ENCODE results near the gene BTBD17.

The BTBD17 gene

DNA sequence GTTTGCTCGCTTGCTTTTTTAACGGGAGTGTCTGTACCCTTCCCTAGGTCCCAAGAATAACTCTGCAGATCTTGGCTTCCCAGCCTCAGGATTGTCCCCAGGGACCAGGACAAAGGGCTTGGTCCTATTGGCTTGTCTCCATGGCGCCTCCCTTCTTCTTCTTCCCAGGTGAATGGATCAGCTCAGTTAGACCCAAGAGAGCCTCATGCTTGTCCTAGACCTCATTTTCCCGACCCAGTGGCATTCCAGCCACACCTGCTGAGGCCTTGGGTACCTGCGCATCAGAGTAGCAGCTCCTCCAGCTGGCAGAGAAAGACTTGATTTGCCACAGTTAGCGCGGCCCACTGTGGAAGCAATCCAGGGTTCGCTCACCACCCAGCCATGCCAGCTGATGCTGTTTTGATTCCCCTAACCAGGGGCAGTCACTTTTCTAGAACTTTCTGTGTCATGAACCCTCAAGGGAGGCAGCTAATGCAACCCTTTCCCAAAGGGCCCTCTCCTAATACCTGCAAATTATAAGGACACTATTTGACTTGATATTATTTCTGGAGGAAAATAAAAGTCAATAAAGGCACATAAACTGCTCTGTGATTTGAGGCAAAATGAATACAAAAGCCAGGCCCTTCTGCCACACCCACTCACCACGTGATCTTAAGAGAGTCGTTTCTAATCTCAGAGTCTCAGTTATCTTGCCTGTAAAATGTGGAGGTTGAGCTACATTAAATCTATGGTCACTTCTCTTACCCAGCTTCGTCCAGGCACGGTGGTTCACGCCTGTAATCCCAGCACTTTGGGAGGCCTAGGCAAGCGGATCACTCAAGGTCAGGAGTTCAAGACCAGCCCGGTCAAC lies 19.5 kb upstream of the BTBD17 start:
- no peaks in the 10 kb centered on the region for H3K9me3 Mint-ChIP-seq
- H3K27ac Mint-ChIP-seq, result peak overlapping the region in 1 of 2 donors; percentile 84
- H3K36me3 Mint-ChIP-seq (ENCODE audit: insufficient read depth), result peaks cover 5% of the 10 kb centered on the region
- no peak overlapping the region for H3K4me3 Mint-ChIP-seq
- DNase-seq, result no peak
- ATAC-seq (replicated peaks), result no peak
- peaks cover 6 to 19% of the 10 kb centered on the region in 2 donors for H3K4me1 Mint-ChIP-seq (ENCODE audit: low read depth in 2 of 2)
- no peaks in the 10 kb centered on the region for H3K27me3 Mint-ChIP-seq

DNA sequence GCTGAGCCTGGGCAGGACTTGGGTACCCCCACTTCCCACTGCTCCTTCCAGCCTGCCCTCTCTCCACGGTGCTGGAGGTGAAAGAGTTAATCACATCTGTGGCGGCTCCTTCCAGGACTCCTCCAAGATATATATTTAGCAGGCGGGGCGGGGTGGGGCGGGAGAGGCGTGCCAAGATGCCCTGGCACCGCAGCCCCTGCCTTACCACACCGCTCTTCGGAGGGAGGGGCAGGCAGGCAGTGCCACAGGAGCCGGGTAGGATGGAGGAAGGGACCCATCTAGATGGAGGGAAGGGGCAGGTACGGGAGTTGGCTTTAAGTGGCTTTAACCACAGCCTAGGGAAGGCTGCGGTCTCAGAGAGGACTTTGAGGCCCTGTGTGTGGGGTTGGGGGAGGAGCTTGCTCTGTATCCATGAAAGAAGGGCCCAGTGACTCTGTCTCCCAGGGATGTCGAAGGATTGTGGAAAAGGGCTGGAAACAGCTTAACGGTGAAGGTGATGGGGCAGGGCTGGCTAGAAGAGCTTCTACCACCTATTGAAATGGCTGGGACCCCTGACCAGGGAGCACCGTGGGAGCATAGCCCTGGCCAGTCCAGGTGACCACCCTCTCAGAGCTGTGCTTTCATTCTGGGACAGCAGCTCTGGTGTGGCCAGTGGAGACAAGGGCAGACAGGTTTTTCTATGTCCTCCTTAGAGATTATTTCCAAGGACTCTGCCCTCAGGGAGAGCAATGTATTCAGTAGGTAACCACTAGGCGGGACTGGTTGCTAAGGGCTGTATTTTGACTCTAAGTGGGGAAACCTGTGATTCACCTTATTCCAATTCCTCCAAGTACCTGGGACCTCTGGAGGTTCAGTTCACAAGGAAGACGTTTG lies 18.7 kb upstream of the BTBD17 start:
- peak overlapping the region in 1 of 2 donors; percentile 43 for H3K4me3 Mint-ChIP-seq
- peaks cover 6 to 19% of the 10 kb centered on the region in 2 donors for H3K4me1 Mint-ChIP-seq (ENCODE audit: low read depth in 2 of 2)
- peaks cover 5% of the 10 kb centered on the region for H3K36me3 Mint-ChIP-seq (ENCODE audit: insufficient read depth)
- no peaks in the 10 kb centered on the region for H3K27me3 Mint-ChIP-seq
- no peaks in the 10 kb centered on the region for H3K9me3 Mint-ChIP-seq
- ATAC-seq (replicated peaks), result no peak
- H3K27ac Mint-ChIP-seq, result peak overlapping the region in 1 of 2 donors; percentile 84
- no peak for DNase-seq

DNA sequence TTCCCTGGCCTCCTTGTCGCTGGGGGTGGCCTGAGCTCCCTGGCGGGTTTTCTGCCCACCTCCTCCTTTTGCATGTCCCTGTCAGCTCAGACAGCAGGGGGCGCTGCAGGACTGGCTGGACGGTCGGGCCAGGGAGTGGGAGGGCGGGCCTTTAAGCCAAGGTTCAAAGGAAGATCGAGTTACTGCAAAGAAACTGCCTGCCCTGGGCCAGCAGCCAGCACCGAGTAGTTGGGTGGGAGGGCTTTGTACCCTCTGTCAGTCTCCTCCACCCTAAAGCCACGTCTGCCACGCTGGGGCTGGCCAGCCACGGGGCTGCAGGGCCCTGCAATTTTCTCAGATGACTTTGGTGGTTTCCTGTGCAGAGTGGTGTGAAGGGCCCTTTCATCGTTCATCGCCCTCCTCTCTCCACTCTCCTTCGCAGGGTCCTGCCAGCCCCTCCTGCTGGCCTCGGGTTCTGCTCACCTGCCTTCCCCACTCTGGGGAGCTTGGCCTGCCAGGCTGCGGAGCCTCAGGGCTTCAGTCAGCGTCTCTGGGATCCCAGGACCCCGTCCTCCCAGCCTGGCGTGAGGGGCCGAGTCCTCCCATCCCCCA lies 17.9 kb upstream of the BTBD17 start:
- peaks cover 5% of the 10 kb centered on the region for H3K36me3 Mint-ChIP-seq (ENCODE audit: insufficient read depth)
- no peaks in the 10 kb centered on the region for H3K9me3 Mint-ChIP-seq
- peak; percentile 92 to 95 (median 94) for DNase-seq
- H3K27ac Mint-ChIP-seq, result peak overlapping the region in 1 of 2 donors; percentile 84
- H3K4me3 Mint-ChIP-seq, result peak overlapping the region; percentile 33 to 43
- H3K4me1 Mint-ChIP-seq (ENCODE audit: low read depth in 2 of 2), result peaks cover 6 to 19% of the 10 kb centered on the region in 2 donors
- ATAC-seq (replicated peaks), result peak; percentile 92
- no peaks in the 10 kb centered on the region for H3K27me3 Mint-ChIP-seq

DNA sequence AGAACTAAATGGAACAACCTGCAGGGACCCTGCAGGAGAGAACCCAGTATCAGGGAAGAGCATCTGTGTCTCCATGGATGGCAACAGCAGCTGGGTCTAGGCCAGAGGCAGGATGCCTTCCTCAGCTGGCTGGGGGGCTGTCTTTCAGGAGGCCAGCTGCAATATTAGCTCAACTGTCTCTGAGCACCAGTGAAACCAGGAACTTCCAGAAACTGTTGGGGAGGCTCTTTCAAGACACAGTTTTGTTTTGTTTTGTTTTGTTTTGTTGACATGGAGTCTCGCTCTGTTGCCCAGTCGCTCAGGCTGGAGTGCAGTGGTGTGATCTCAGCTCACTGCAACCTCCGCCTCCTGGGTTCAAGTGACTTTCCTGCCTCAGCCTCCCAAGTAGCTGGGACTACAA lies 13.2 kb upstream of the BTBD17 start:
- ATAC-seq (replicated peaks) (no peak), DNase-seq (no peak)
- Mint-ChIP-seq H3K9me3 (no peaks in the 10 kb centered on the region), H3K4me1 (ENCODE audit: low read depth in 2 of 2) (peaks cover 0 to 8% of the 10 kb centered on the region in 2 donors), H3K27ac (no peak overlapping the region), H3K27me3 (peaks cover 0 to 13% of the 10 kb centered on the region in 2 donors), H3K4me3 (no peak overlapping the region), H3K36me3 (ENCODE audit: insufficient read depth) (peaks cover 3% of the 10 kb centered on the region)

DNA sequence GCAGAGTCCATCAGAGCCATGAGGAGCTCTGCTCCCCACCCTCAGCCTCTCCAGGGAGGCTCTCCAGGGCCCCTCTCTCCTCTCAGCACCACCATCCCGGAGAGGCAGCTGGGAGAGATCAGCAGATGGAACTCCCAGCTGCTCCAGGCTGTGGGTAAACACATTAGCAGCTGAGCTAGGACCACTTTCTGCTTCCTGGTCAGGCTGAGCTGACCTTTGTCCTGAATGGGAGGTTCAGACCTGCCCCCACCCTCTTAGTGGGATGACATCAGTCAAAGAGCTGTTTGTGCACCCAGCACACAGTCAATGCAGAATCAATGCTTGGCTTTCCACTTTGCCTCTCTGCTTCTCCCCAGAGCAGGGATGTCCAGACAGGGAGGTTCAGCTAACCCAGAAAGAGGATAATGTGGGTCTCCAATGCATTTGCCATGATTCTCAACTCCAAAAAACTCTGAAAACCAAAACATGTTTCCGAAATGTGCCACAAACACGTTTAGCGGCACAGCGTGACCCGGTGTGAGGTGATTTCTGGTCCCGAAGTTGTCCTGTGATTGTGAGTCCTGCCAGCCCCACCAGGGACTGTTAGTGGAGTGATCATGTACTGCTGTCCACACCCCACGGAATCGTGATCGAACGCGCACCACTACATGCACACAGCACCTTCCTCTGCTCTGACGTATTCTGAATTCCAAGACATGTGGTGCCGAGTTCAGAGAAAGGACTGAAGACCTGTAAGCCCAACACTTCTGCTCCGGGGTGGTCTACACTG lies 12.4 kb upstream of the BTBD17 start:
- Mint-ChIP-seq H3K4me1 (ENCODE audit: low read depth in 2 of 2) (peaks cover 7 to 12% of the 10 kb centered on the region in 2 donors), H3K4me3 (no peak overlapping the region), H3K27me3 (peaks cover 6 to 21% of the 10 kb centered on the region in 2 donors), H3K27ac (no peak overlapping the region), H3K36me3 (ENCODE audit: insufficient read depth) (peaks cover 3% of the 10 kb centered on the region), H3K9me3 (no peaks in the 10 kb centered on the region)
- DNase-seq, result no peak
- ATAC-seq (replicated peaks), result no peak

DNA sequence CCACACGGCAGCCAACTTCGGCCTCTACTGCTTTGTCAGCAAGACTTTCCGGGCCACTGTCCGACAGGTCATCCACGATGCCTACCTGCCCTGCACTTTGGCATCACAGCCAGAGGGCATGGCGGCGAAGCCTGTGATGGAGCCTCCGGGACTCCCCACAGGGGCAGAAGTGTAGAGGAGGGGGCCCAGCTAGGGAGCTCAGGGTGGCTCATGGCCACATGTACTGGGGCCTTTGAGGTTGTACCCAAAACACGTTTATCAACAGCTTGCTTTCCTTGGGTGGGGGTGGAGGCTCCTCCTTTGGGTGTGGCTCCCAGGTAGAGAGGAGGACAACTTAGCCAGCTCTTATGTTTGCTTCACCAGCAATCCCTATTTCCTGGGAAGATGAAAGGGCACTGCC lies 10.8 kb upstream of the BTBD17 start:
- Mint-ChIP-seq H3K9me3 (no peaks in the 10 kb centered on the region), H3K27me3 (peaks cover 9 to 32% of the 10 kb centered on the region in 2 donors), H3K27ac (no peak overlapping the region), H3K4me1 (ENCODE audit: low read depth in 2 of 2) (peaks cover 12 to 14% of the 10 kb centered on the region in 2 donors), H3K4me3 (no peak overlapping the region), H3K36me3 (ENCODE audit: insufficient read depth) (no peaks in the 10 kb centered on the region)
- DNase-seq (no peak), ATAC-seq (replicated peaks) (no peak)

DNA sequence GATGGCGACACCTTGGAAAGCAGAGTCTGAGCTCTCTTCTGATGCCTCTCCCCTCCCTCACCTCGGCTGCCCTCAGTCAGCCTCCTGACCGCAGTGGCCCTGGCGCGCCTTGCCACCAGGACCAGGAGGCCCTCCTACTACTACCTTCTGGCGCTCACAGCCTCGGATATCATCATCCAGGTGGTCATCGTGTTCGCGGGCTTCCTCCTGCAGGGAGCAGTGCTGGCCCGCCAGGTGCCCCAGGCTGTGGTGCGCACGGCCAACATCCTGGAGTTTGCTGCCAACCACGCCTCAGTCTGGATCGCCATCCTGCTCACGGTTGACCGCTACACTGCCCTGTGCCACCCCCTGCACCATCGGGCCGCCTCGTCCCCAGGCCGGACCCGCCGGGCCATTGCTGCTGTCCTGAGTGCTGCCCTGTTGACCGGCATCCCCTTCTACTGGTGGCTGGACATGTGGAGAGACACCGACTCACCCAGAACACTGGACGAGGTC lies 10.0 kb upstream of the BTBD17 start:
- H3K27me3 Mint-ChIP-seq, result peaks cover 9 to 32% of the 10 kb centered on the region in 2 donors
- H3K27ac Mint-ChIP-seq, result no peak overlapping the region
- no peaks in the 10 kb centered on the region for H3K36me3 Mint-ChIP-seq (ENCODE audit: insufficient read depth)
- no peak overlapping the region for H3K4me3 Mint-ChIP-seq
- peaks cover 12 to 14% of the 10 kb centered on the region in 2 donors for H3K4me1 Mint-ChIP-seq (ENCODE audit: low read depth in 2 of 2)
- ATAC-seq (replicated peaks) (no peak), DNase-seq (no peak)
- H3K9me3 Mint-ChIP-seq, result no peaks in the 10 kb centered on the region

DNA sequence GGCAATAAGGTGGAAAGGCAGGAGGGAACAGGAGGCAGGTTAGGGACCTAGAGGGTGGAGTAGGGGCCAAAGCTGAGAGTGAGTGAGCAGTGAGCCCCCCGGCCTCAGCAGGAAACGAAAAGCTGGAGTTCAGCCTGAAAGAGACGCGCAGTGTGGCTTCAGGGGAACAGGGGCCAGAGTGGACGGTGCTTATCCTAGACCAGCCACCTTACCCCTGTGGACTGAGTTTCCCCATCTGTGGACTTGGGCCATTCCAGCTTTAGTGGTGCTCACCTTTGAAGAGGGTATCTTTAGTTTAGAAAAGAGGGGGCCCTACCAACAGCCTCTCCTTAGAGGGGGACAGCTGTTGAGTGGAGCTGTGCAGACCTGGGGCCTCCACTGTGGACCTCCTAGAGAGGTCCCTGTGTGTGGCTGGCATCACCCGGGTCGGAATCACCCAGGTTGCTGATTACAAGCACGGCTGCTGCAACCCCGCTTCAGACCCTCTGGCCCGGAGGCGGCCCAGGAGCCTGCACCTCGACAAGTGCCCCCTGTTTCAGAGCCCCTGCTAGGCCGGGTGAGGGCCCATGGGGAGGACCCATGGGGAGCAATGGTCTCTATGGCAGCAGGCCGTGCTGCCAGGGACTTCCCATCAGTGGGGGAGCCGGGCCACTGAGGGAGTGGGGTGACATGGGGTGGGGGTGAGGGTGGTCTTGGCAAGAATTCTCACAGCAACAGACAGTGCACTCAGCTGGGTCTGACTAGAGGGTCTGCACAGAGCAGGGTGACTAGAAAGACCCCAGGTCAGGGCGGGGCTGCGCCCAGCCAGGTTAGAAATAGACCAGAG lies 8.2 kb upstream of the BTBD17 start:
- ATAC-seq (replicated peaks) (no peak), DNase-seq (no peak)
- peak overlapping the region in 1 of 2 donors; percentile 78 for H3K27ac Mint-ChIP-seq
- no peaks in the 10 kb centered on the region for H3K36me3 Mint-ChIP-seq (ENCODE audit: insufficient read depth)
- no peaks in the 10 kb centered on the region for H3K9me3 Mint-ChIP-seq
- H3K27me3 Mint-ChIP-seq, result peaks cover 9 to 32% of the 10 kb centered on the region in 2 donors
- H3K4me1 Mint-ChIP-seq (ENCODE audit: low read depth in 2 of 2), result peaks cover 12 to 14% of the 10 kb centered on the region in 2 donors
- peak overlapping the region; percentile 64 to 71 for H3K4me3 Mint-ChIP-seq

DNA sequence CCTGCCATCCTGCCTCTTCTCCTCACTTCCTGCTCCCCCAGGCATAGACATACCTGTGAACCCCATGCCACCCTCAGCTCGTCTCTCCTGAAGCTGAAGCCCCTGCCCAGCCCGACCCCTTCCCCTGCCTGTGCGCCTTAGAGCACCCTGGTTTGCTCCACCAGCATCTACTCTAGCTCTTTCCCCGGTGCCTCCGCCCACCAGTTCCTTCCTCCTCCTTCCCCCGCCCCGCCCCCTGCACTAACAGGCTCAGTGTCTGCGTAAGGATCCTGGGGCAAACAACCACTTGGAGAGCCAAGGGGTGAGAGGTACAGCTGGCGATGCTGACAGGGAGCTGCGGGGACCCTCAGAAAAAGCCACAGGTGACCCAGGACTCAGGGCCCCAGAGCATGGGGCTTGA lies 7.6 kb upstream of the BTBD17 start:
- peaks cover 12 to 14% of the 10 kb centered on the region in 2 donors for H3K4me1 Mint-ChIP-seq (ENCODE audit: low read depth in 2 of 2)
- H3K4me3 Mint-ChIP-seq, result peak overlapping the region; percentile 64 to 71
- H3K36me3 Mint-ChIP-seq (ENCODE audit: insufficient read depth), result no peaks in the 10 kb centered on the region
- ATAC-seq (replicated peaks) (peak; percentile 74), DNase-seq (peak; percentile 20 to 25 (median 21))
- H3K27ac Mint-ChIP-seq, result peak overlapping the region; percentile 42 to 78
- H3K27me3 Mint-ChIP-seq, result peaks cover 9 to 32% of the 10 kb centered on the region in 2 donors
- H3K9me3 Mint-ChIP-seq, result no peaks in the 10 kb centered on the region

DNA sequence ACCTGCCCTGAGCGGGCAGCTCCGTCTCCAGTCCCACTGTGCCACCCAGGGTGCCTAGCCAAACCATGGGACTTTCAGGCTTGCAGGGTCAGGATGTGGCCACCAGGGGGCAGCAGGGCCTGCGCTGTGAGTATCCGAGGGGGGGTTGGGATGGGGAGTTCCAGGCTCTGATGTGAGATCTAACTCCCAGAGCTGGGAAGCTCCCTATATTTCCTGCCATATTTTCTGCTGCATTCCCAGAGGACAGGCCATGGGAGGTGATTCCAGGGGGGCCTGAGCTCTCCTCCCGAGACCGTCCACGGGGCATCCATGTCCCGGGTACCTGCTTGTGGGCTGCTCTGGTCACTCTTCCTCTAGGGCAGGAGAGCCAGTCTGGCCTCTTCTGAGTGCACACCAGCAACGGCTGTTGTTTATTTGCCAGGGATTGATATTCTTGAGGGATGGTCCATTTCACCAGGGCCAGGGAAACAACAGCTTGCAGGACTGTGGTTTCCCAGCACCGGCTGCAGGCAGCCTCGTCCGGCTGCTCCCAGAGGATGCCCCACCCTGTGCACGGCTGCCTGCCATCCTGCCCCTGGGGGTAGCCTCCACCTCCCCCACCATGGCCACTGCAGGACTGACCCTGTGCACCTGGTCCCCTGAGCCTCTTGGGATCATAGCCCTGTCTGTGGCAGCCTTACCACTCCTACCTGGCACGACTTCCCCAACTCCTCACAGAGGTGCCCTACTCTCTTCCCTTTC lies 6.8 kb upstream of the BTBD17 start:
- peaks cover 12 to 14% of the 10 kb centered on the region in 2 donors for H3K4me1 Mint-ChIP-seq (ENCODE audit: low read depth in 2 of 2)
- H3K36me3 Mint-ChIP-seq (ENCODE audit: insufficient read depth), result no peaks in the 10 kb centered on the region
- ATAC-seq (replicated peaks), result peak; percentile 81
- H3K27ac Mint-ChIP-seq, result peak overlapping the region; percentile 42 to 78
- H3K27me3 Mint-ChIP-seq, result peaks cover 9 to 35% of the 10 kb centered on the region in 2 donors
- no peaks in the 10 kb centered on the region for H3K9me3 Mint-ChIP-seq
- DNase-seq, result peak; percentile 71 to 76 (median 74)
- H3K4me3 Mint-ChIP-seq, result peak overlapping the region; percentile 64 to 71

DNA sequence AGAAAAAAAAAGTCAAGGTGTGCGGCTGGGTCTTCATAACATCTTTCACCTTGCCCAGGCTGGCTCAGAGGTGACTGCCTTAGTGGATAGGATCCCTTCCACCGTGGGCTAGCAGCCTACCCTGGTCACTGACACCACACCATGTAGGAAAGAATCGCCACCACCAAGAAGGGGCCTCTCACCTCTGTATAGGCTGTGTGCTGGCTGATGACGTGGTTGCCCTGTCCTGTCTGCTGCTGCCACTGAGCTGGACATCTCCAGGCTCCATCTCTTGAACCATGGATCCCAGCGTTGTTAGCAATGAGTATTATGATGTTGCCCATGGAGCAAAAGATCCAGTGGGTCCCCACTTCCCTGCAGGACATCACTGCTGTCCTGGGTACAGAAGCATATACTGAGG lies 5.5 kb upstream of the BTBD17 start, which contains the start of gene GPR142:
TSS of gene GPR142 (plus strand) at position 301 of the 400 bp plus-strand sequence. CDS start 2,035 bp downstream, outside the sequence.
- Mint-ChIP-seq H3K27ac (no peak within 1 kb of the TSS), H3K4me3 (peak within 1 kb of the TSS in 1 of 2 donors; percentile 71)

More for the DNA sequence above, 5.5 kb upstream of the BTBD17 start, which contains the start of gene GPR142:
- Mint-ChIP-seq H3K4me1 (ENCODE audit: low read depth in 2 of 2) (peaks cover 12 to 14% of the 10 kb centered on the region in 2 donors), H3K27me3 (peaks cover 9 to 38% of the 10 kb centered on the region in 2 donors), H3K36me3 (ENCODE audit: insufficient read depth) (no peaks in the 10 kb centered on the region), H3K9me3 (no peaks in the 10 kb centered on the region)
- ATAC-seq (replicated peaks), result no peak
- DNase-seq, result no peak
